Suprapubic skin (tissue), 4 donors: Measurements from ENCODE around the gene TAF6L. TPM values are rescaled to one million over a fixed set of nuclear protein-coding genes. Genes with fewer than 3 reads are reported as not detected.
"Not testable (repeated sequence)": the region's sequence is repeated elsewhere in the genome, so short reads cannot be mapped to it uniquely, and the experiment has no call there.

Experiments used
- DNase-seq, 2 donors: peaks; one replicate each; pipeline ENCODE4 v3.0.0-alpha.2; 2019; ENCODE audit warnings: low spot score in 2 of 2
- H3K27ac ChIP-seq: fragments of 200-600 bp; sonication (generic); one replicate; pipeline ENCODE4 v1.5.1; 2019
- H3K27me3 ChIP-seq: fragments of 200-600 bp; sonication (generic); one replicate; pipeline ENCODE4 v1.5.1; 2019
- H3K36me3 ChIP-seq: fragments of 200-600 bp; sonication (generic); one replicate; pipeline ENCODE4 v1.5.1; 2019
- H3K4me1 ChIP-seq: fragments of 200-600 bp; sonication (generic); one replicate; pipeline ENCODE4 v1.5.1; 2019
- H3K4me3 ChIP-seq: fragments of 200-600 bp; sonication (generic); one replicate; pipeline ENCODE4 v1.5.1; 2019; ENCODE audit warnings: mild to moderate bottlenecking
- H3K9me3 ChIP-seq: fragments of 200-600 bp; sonication (generic); one replicate; pipeline ENCODE4 v1.5.1; 2019
- EP300 ChIP-seq: sonication (generic); formaldehyde crosslinking; IDR thresholded peaks from one replicate; pipeline ENCODE4 v1.6.1; 2017; ENCODE audit warnings: antibody characterized with exemption
- POLR2A ChIP-seq, 2 donors: fragments of 450-650 bp; IDR thresholded peaks; one replicate each; pipeline ENCODE4 v1.6.1; 2017; ENCODE audit warnings: antibody characterized with exemption in 2 of 2, mild to moderate bottlenecking in 2 of 2, moderate library complexity in 2 of 2
- POLR2AphosphoS5 ChIP-seq, 3 donors: sonication (generic); formaldehyde crosslinking; IDR thresholded peaks; one replicate each; pipeline ENCODE4 v1.6.1; 2017; ENCODE audit warnings: antibody characterized with exemption in 3 of 3
- WGBS: methylation state at CpG from one replicate; pipeline ENCODE4 v1.1.5; 2018; 5-methylcytosine and 5-hydroxymethylcytosine counted together
- total RNA-seq, 4 donors: library from RNA; depleted of rRNA; stranded (reverse); fragments of >200 nt; gene quantifications; one replicate each; pipeline ENCODE4 v1.1.0, GENCODE V29; 2016
- TF ChIP-seq, protein P1 (sequence below), 2 donors: fragments of 200-600 bp in 1 of 2; fragments of 450-650 bp in 1 of 2; sonication (generic) in 1 of 2; IDR thresholded peaks; one replicate each; pipeline ENCODE4 v1.5.1; 2016 to 2019; ENCODE audit warnings: antibody characterized with exemption in 2 of 2, mild to moderate bottlenecking in 1 of 2, moderate library complexity in 1 of 2

Gene TAF6L
- total RNA-seq, 4 donors from 2014 or later, result 10.2 to 48.7 (median 21.9) TPM

- Histone ChIP-seq H3K27ac (peak overlapping the region; percentile 97), H3K4me1 (peaks cover 55% of the 10 kb centered on the region), H3K4me3 (peak overlapping the region; percentile 95), H3K27me3 (no peaks in the 10 kb centered on the region), H3K36me3 (peaks cover 23% of the 10 kb centered on the region), H3K9me3 (no peaks in the 10 kb centered on the region)
- TF ChIP-seq POLR2AphosphoS5 (IDR thresholded peaks at IDR 0.05), result no peak
- TF ChIP-seq POLR2A (IDR thresholded peaks at IDR 0.05), result no peak
- TF ChIP-seq, protein P1, sequence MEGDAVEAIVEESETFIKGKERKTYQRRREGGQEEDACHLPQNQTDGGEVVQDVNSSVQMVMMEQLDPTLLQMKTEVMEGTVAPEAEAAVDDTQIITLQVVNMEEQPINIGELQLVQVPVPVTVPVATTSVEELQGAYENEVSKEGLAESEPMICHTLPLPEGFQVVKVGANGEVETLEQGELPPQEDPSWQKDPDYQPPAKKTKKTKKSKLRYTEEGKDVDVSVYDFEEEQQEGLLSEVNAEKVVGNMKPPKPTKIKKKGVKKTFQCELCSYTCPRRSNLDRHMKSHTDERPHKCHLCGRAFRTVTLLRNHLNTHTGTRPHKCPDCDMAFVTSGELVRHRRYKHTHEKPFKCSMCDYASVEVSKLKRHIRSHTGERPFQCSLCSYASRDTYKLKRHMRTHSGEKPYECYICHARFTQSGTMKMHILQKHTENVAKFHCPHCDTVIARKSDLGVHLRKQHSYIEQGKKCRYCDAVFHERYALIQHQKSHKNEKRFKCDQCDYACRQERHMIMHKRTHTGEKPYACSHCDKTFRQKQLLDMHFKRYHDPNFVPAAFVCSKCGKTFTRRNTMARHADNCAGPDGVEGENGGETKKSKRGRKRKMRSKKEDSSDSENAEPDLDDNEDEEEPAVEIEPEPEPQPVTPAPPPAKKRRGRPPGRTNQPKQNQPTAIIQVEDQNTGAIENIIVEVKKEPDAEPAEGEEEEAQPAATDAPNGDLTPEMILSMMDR (IDR thresholded peaks at IDR 0.05), result no peak
- no peak for TF ChIP-seq EP300
- no CpG with 5 or more reads among the region's 37 CpGs for WGBS
- no peak for DNase-seq
These were observed 44.4 kb upstream of the TAF6L start for GRCh38 chr11:62726915-62727164.

DNA sequence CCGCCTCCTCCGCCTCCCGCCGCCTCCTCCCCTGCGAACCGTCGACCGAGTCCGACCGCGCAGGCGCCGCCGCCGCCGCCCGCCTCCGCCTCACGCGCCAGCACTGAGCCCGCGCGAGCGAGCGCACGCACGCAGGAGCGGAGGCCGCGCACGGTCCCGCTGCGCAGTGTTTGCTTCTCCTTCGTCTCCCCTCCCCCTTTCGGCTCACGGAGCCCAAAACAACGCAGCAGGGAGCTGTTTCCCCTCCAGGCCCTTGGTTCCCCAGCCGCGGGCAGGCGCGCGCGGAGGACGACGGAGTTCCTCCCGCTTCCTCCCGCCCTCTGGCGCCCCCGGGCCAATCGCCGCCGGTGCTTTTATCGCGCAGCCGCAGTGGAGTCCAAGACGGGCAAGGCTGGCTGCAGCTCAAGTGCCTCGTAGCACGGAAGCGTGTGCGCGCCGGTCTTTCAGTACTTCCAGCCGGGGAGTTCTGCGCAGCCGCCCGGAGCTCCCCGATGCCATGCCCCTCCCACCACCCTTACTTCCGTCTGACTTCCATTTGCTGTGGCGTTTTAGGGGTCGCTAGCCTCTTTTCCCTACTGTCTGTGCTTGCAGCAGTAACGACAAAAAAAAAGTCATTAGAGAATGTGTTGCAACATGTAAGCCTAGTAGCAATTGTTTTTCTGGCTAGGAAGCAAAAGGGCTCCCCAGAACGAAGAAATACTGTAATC is 43.9 kb upstream of the TAF6L start, which contains the start of gene HNRNPUL2:
TSS of gene HNRNPUL2 (minus strand) at position 293 of the 707 bp plus-strand sequence. CDS start 301 bp downstream, outside the sequence.
- H3K4me3 ChIP-seq, result peak within 1 kb of the TSS; percentile 95
- no peak for TF ChIP-seq EP300
- TF ChIP-seq POLR2AphosphoS5 (IDR thresholded peaks at IDR 0.05), result peak; percentile 90 to 95 (median 95)
- TF ChIP-seq, protein P1 (IDR thresholded peaks at IDR 0.05), result no peak
- TF ChIP-seq POLR2A (IDR thresholded peaks at IDR 0.05), result peak; percentile 86 to 89
- peak; percentile 99 for DNase-seq
- H3K27ac ChIP-seq, result peak within 1 kb of the TSS; percentile 97
- WGBS, result 0% methylated on average over 18 of the region's 72 CpGs
- no peaks in the 10 kb centered on the region for H3K9me3 ChIP-seq
- H3K36me3 ChIP-seq, result peaks cover 19% of the 10 kb centered on the region
- peaks cover 58% of the 10 kb centered on the region for H3K4me1 ChIP-seq
- no peaks in the 10 kb centered on the region for H3K27me3 ChIP-seq

- Histone ChIP-seq H3K27ac (peak overlapping the region; percentile 97), H3K27me3 (no peaks in the 10 kb centered on the region), H3K36me3 (peaks cover 13% of the 10 kb centered on the region), H3K4me1 (peaks cover 59% of the 10 kb centered on the region), H3K4me3 (peak overlapping the region; percentile 95), H3K9me3 (no peaks in the 10 kb centered on the region)
- 1% methylated on average over 20 of the region's 20 CpGs for WGBS
- peak; percentile 89 to 90 for DNase-seq
- TF ChIP-seq EP300 (no peak), POLR2AphosphoS5 (IDR thresholded peaks at IDR 0.05) (no peak), POLR2A (IDR thresholded peaks at IDR 0.05) (no peak)
- TF ChIP-seq, protein P1 (IDR thresholded peaks at IDR 0.05), result no peak
These were observed 43.4 kb upstream of the TAF6L start for GRCh38 chr11:62727872-62728170.

- Histone ChIP-seq H3K9me3 (no peaks in the 10 kb centered on the region), H3K36me3 (peaks cover 12% of the 10 kb centered on the region), H3K4me3 (peak within 1 kb of the TSS; percentile 95), H3K4me1 (peaks cover 56% of the 10 kb centered on the region), H3K27ac (peak within 1 kb of the TSS; percentile 97), H3K27me3 (no peaks in the 10 kb centered on the region)
- peak; percentile 94 to 95 for DNase-seq
- TF ChIP-seq, protein P1 (IDR thresholded peaks at IDR 0.05), result no peak
- TF ChIP-seq EP300, result no peak
- peak in 1 of 2 donors; percentile 57 for TF ChIP-seq POLR2A (IDR thresholded peaks at IDR 0.05)
- peak; percentile 10 to 28 (median 14) for TF ChIP-seq POLR2AphosphoS5 (IDR thresholded peaks at IDR 0.05)
- 0% methylated on average over 29 of the region's 29 CpGs for WGBS
These were observed 42.8 kb upstream of the TAF6L start, which contains the start of gene TTC9C for GRCh38 chr11:62728171-62728988. TTC9C (plus strand) TSS chr11:62728486; CDS start chr11:62728849, 363 bp downstream.

DNA sequence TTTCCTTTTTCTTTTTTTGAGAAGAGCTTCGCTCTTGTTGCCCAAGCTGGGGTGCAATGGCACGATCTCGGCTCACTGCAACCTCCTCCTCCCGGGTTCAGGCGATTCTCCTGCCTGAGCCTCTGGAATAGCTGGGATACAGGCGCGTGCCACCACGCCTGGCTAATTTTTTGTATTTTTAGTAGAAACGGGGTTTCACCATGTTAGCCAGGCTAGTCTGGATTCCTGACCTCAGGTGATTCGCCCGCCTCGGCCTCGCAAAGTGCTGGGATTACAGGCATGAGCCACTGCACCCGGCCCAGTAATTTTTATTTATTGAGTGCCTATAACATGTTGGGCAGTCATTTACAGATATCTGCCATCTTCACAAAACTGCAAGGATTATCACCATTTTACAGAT is 41.1 kb upstream of the TAF6L start:
- not testable (repeated sequence) for H3K27me3 ChIP-seq, H3K9me3 ChIP-seq
- WGBS, result 48% methylated on average over 14 of the region's 14 CpGs
- Histone ChIP-seq H3K27ac (peak overlapping the region; percentile 97), H3K36me3 (peaks cover 17% of the 10 kb centered on the region), H3K4me3 (peak overlapping the region; percentile 95), H3K4me1 (peaks cover 39% of the 10 kb centered on the region)
- DNase-seq, result peak in 1 of 2 donors; percentile 46
